GM23338 (cell line): ENCODE measurements around the gene CADPS. TPM values are rescaled to one million over a fixed set of nuclear protein-coding genes. Genes with fewer than 3 reads are reported as not detected.

Experiments used
- ATAC-seq: fragments of 200-7000 bp; cut with Tn5 transposase; 3 replicates; pipeline ENCODE4 v1.9.1; 2020
- DNase-seq: peaks from one replicate; pipeline ENCODE4 v3.0.0-alpha.2; 2015; ENCODE audit warnings: low spot score
- H2AFZ ChIP-seq: fragments of 200-600 bp; sonication (generic); 2 replicates; pipeline ENCODE4 v1.8.0; 2016; ENCODE audit warnings: antibody characterized with exemption, mild to moderate bottlenecking, moderate library complexity
- H3F3A ChIP-seq: fragments of 200-600 bp; sonication (generic); replicated peaks from 2 replicates; pipeline ENCODE4 v1.8.0; 2017; ENCODE audit warnings: antibody characterized with exemption, mixed run types, low read depth
- H3K27ac ChIP-seq: fragments of 200-600 bp; sonication (generic); 2 replicates; pipeline ENCODE4 v1.6.1; 2016; ENCODE audit warnings: low read depth
- H3K27me3 ChIP-seq: fragments of 200-600 bp; sonication (generic); 2 replicates; pipeline ENCODE4 v1.8.0; 2016; ENCODE audit warnings: mild to moderate bottlenecking, mixed run types, moderate library complexity; ENCODE audit not compliant: insufficient read depth
- H3K36me3 ChIP-seq: fragments of 200-600 bp; sonication (generic); 2 replicates; pipeline ENCODE4 v1.8.0; 2016; ENCODE audit warnings: mild to moderate bottlenecking; ENCODE audit not compliant: insufficient read depth
- H3K4me1 ChIP-seq: fragments of 200-600 bp; sonication (generic); 2 replicates; pipeline ENCODE4 v1.8.0; 2016; ENCODE audit warnings: mild to moderate bottlenecking, moderate library complexity; ENCODE audit not compliant: insufficient read depth
- H3K4me2 ChIP-seq: fragments of 200-600 bp; sonication (generic); 2 replicates; pipeline ENCODE4 v1.7.1; 2017; ENCODE audit warnings: mixed run types
- H3K4me3 ChIP-seq: fragments of 200-600 bp; sonication (generic); 2 replicates; pipeline ENCODE4 v1.6.1; 2016; ENCODE audit warnings: mixed run types
- H3K79me2 ChIP-seq: fragments of 200-600 bp; sonication (generic); replicated peaks from 2 replicates; pipeline ENCODE4 v1.8.0; 2017; ENCODE audit warnings: mild to moderate bottlenecking; ENCODE audit not compliant: insufficient read depth
- H3K9me2 ChIP-seq: fragments of 200-600 bp; sonication (generic); 2 replicates; pipeline ENCODE4 v1.8.0; 2017; ENCODE audit not compliant: insufficient read depth
- H4K20me1 ChIP-seq: fragments of 200-600 bp; sonication (generic); replicated peaks from 2 replicates; pipeline ENCODE4 v1.8.0; 2017; ENCODE audit warnings: mild to moderate bottlenecking; ENCODE audit not compliant: insufficient read depth
- H3K27ac Mint-ChIP-seq: 2 replicates; pipeline ENCODE4 v1.8.0; 2020; ENCODE audit warnings: inconsistent platforms, mild to moderate bottlenecking, moderate library complexity, mixed read lengths
- H3K27me3 Mint-ChIP-seq: 3 replicates; pipeline ENCODE4 v1.8.0; 2022; ENCODE audit warnings: low read depth, mild to moderate bottlenecking, moderate library complexity, mixed read lengths, inconsistent platforms; ENCODE audit not compliant: insufficient read depth, poor library complexity
- H3K36me3 Mint-ChIP-seq: 3 replicates; pipeline ENCODE4 v1.8.0; 2021; ENCODE audit warnings: low read depth, mild to moderate bottlenecking, inconsistent platforms, moderate library complexity, mixed read lengths
- H3K4me1 Mint-ChIP-seq: 3 replicates; pipeline ENCODE4 v1.8.0; 2020; ENCODE audit warnings: mild to moderate bottlenecking, inconsistent platforms, mixed read lengths
- H3K4me3 Mint-ChIP-seq: 3 replicates; pipeline ENCODE4 v1.8.0; 2021; ENCODE audit warnings: moderate library complexity, mild to moderate bottlenecking, inconsistent platforms, mixed read lengths
- H3K9me3 Mint-ChIP-seq: 3 replicates; pipeline ENCODE4 v1.8.0; 2020; ENCODE audit warnings: moderate library complexity, mild to moderate bottlenecking, inconsistent platforms, mixed read lengths
- CREB1 ChIP-seq: fragments of 250-450 bp; sonication (Bioruptor Pico); IDR thresholded peaks from 2 replicates; pipeline ENCODE4 v1.5.0; 2020; ENCODE audit warnings: low read depth, mild to moderate bottlenecking, moderate library complexity
- EZH2 ChIP-seq: fragments of 200-600 bp; sonication (generic); IDR thresholded peaks from one replicate; pipeline ENCODE4 v1.8.0; 2017; ENCODE audit warnings: antibody characterized with exemption, mild to moderate bottlenecking, low read depth; ENCODE audit not compliant: unreplicated experiment
- EZH2phosphoT487 ChIP-seq: fragments of 200-600 bp; sonication (generic); IDR thresholded peaks from one replicate; pipeline ENCODE4 v1.8.1; 2018; ENCODE audit warnings: antibody characterized with exemption; ENCODE audit not compliant: unreplicated experiment
- JUNB ChIP-seq: IDR thresholded peaks from one replicate; pipeline ENCODE4 v1.6.1; 2016; ENCODE audit warnings: antibody characterized with exemption; ENCODE audit not compliant: unreplicated experiment
- NANOG ChIP-seq: IDR thresholded peaks from 2 replicates; pipeline ENCODE4 v1.6.1; 2016; ENCODE audit warnings: antibody characterized with exemption, borderline replicate concordance
- REST ChIP-seq: IDR thresholded peaks from one replicate; pipeline ENCODE4 v1.6.1; 2018; ENCODE audit warnings: antibody characterized with exemption; ENCODE audit not compliant: unreplicated experiment
- ZNF114 ChIP-seq: fragments of 250-450 bp; sonication (Bioruptor Pico); IDR thresholded peaks from 2 replicates; pipeline ENCODE4 v1.5.0; 2020; ENCODE audit warnings: mild to moderate bottlenecking, moderate library complexity
- ZNF331 ChIP-seq: fragments of 250-450 bp; sonication (Bioruptor Pico); IDR thresholded peaks from 2 replicates; pipeline ENCODE4 v1.5.0; 2020; ENCODE audit warnings: low read depth, mild to moderate bottlenecking, moderate library complexity
- polyA plus RNA-seq: library from polyadenylated mRNA; unstranded; fragments of >200 nt; fragmentation: Nextera tagmentation; extraction: Ambion mirVana; gene quantifications from 2 replicates; pipeline ENCODE4 v1.2.1, GENCODE V29; 2016
- total RNA-seq: library from RNA; depleted of rRNA; stranded (reverse); fragments of >200 nt; shearing (Covaris generic); gene quantifications from 2 replicates; pipeline ENCODE4 v1.2.3, GENCODE V29; 2014
- TF ChIP-seq, protein P1 (sequence below), 2 experiments: fragments of 200-600 bp in 1 of 2; sonication (generic) in 1 of 2; conservative IDR thresholded peaks; 2 replicates each; pipeline versions ENCODE4 v1.5.1 to v1.6.1; 2016 to 2017; ENCODE audit warnings: antibody characterized with exemption in 2 of 2, low read depth in 2 of 2, mild to moderate bottlenecking in 2 of 2, moderate library complexity in 1 of 2
- TF ChIP-seq, protein P2 (sequence below): IDR thresholded peaks from 2 replicates; pipeline ENCODE4 v1.6.1; 2016; ENCODE audit warnings: antibody characterized with exemption

Gene CADPS
- total and polyA plus RNA-seq, 2 experiments from 2014 or later = 14.7 to 22.0 TPM

- TF ChIP-seq, protein P1, sequence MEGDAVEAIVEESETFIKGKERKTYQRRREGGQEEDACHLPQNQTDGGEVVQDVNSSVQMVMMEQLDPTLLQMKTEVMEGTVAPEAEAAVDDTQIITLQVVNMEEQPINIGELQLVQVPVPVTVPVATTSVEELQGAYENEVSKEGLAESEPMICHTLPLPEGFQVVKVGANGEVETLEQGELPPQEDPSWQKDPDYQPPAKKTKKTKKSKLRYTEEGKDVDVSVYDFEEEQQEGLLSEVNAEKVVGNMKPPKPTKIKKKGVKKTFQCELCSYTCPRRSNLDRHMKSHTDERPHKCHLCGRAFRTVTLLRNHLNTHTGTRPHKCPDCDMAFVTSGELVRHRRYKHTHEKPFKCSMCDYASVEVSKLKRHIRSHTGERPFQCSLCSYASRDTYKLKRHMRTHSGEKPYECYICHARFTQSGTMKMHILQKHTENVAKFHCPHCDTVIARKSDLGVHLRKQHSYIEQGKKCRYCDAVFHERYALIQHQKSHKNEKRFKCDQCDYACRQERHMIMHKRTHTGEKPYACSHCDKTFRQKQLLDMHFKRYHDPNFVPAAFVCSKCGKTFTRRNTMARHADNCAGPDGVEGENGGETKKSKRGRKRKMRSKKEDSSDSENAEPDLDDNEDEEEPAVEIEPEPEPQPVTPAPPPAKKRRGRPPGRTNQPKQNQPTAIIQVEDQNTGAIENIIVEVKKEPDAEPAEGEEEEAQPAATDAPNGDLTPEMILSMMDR (conservative IDR thresholded peaks at IDR 0.05; ENCODE audit: low read depth in 2 of 2) = no peak
- TF ChIP-seq JUNB (no peak), ZNF331 (CRISPR knock-in tag) (no peak), EZH2phosphoT487 (no peak), EZH2 (no peak), NANOG (no peak)
These were observed 347.7 kb downstream of the CADPS start (continued) for GRCh38 chr3:62527474-62527873.

- no peak overlapping the region for H3K27ac ChIP-seq
- no peak overlapping the region for H3K27ac Mint-ChIP-seq
- H3K9me3 Mint-ChIP-seq = no peaks in the 10 kb centered on the region
- H2AFZ ChIP-seq = no peak overlapping the region
- H3K27me3 ChIP-seq = no peaks in the 10 kb centered on the region
- no peak overlapping the region for H3K4me3 Mint-ChIP-seq
- H3K36me3 Mint-ChIP-seq = no peaks in the 10 kb centered on the region
- peaks cover 15% of the 10 kb centered on the region for H3K4me1 ChIP-seq
- no peak for ATAC-seq
- no peaks in the 10 kb centered on the region for H3K27me3 Mint-ChIP-seq
- H4K20me1 ChIP-seq = no peaks in the 10 kb centered on the region
- H3K9me2 ChIP-seq = no peaks in the 10 kb centered on the region
- no peaks in the 10 kb centered on the region for H3F3A ChIP-seq
- no peak for DNase-seq
- H3K4me3 ChIP-seq = no peak overlapping the region
- no peak overlapping the region for H3K4me2 ChIP-seq
- H3K36me3 ChIP-seq = no peaks in the 10 kb centered on the region
- H3K4me1 Mint-ChIP-seq = peaks cover 15% of the 10 kb centered on the region
- H3K79me2 ChIP-seq = no peaks in the 10 kb centered on the region
- TF ChIP-seq, protein P1 (conservative IDR thresholded peaks at IDR 0.05; ENCODE audit: low read depth in 2 of 2) = no peak
- TF ChIP-seq, protein P2, sequence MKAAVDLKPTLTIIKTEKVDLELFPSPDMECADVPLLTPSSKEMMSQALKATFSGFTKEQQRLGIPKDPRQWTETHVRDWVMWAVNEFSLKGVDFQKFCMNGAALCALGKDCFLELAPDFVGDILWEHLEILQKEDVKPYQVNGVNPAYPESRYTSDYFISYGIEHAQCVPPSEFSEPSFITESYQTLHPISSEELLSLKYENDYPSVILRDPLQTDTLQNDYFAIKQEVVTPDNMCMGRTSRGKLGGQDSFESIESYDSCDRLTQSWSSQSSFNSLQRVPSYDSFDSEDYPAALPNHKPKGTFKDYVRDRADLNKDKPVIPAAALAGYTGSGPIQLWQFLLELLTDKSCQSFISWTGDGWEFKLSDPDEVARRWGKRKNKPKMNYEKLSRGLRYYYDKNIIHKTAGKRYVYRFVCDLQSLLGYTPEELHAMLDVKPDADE = no peak
- TF ChIP-seq REST = no peak
- no peak for TF ChIP-seq ZNF114 (CRISPR knock-in tag)
- TF ChIP-seq NANOG = no peak
- no peak for TF ChIP-seq CREB1 (CRISPR knock-in tag)
- no peak for TF ChIP-seq JUNB
These were observed 349.9 kb downstream of the CADPS start for GRCh38 chr3:62525281-62525680.
